RWPE2 (cell line): ENCODE data around the gene SYNGAP1.

ENCODE experiments used
- ATAC-seq: fragments of 200-7000 bp; cut with Tn5 transposase; 3 replicates; pipeline ENCODE4 v1.9.1; 2021; ENCODE audit warnings: low read depth
- DNase-seq: peaks from one replicate; pipeline ENCODE4 v3.0.0-alpha.2; 2020; ENCODE audit warnings: low spot score
- H3K27ac ChIP-seq: fragments of 450-650 bp; 2 replicates; pipeline ENCODE4 v1.5.1; 2017; ENCODE audit warnings: mild to moderate bottlenecking; ENCODE audit not compliant: poor library complexity, severe bottlenecking
- H3K27me3 ChIP-seq: fragments of 250-450 bp; sonication (Bioruptor Pico); 2 replicates; pipeline ENCODE4 v1.5.1; 2021; ENCODE audit warnings: mild to moderate bottlenecking, moderate library complexity; ENCODE audit not compliant: insufficient read depth, poor library complexity, severe bottlenecking
- H3K36me3 ChIP-seq: fragments of 250-450 bp; sonication (Bioruptor Pico); 2 replicates; pipeline ENCODE4 v1.5.1; 2020; ENCODE audit warnings: low read depth, mild to moderate bottlenecking, moderate library complexity
- H3K4me1 ChIP-seq: fragments of 250-450 bp; sonication (Bioruptor Pico); 2 replicates; pipeline ENCODE4 v1.5.1; 2021; ENCODE audit warnings: mild to moderate bottlenecking, moderate library complexity; ENCODE audit not compliant: insufficient read depth, poor library complexity, severe bottlenecking
- H3K4me3 ChIP-seq: fragments of 250-450 bp; sonication (Bioruptor Pico); 2 replicates; pipeline ENCODE4 v1.5.1; 2021; ENCODE audit warnings: mild to moderate bottlenecking, moderate library complexity; ENCODE audit not compliant: severe bottlenecking
- H3K9me3 ChIP-seq: fragments of 250-450 bp; sonication (Bioruptor Pico); 2 replicates; pipeline ENCODE4 v1.5.1; 2021; ENCODE audit warnings: mild to moderate bottlenecking, moderate library complexity; ENCODE audit not compliant: severe bottlenecking
- CTCF ChIP-seq: fragments of 450-650 bp; IDR thresholded peaks from one replicate; pipeline ENCODE4 v1.5.1; 2017; ENCODE audit warnings: mild to moderate bottlenecking, moderate library complexity; ENCODE audit not compliant: poor library complexity, severe bottlenecking

Gene SYNGAP1

GRCh38 chr6:33427585-33428223 lies 7.8 kb downstream of the SYNGAP1 start:
- Histone ChIP-seq H3K27ac (peak overlapping the region; percentile 82), H3K9me3 (no peaks in the 10 kb centered on the region), H3K4me3 (peak overlapping the region; percentile 69), H3K36me3 (no peaks in the 10 kb centered on the region), H3K4me1 (peaks cover 30% of the 10 kb centered on the region), H3K27me3 (no peaks in the 10 kb centered on the region)
- no peak for DNase-seq
- no peak for ATAC-seq
- TF ChIP-seq CTCF: no peak

GRCh38 chr6:33428224-33428965 lies 8.5 kb downstream of the SYNGAP1 start:
- peak overlapping the region; percentile 82 for H3K27ac ChIP-seq
- ATAC-seq (peak; percentile 46), DNase-seq (no peak)
- H3K4me1 ChIP-seq: peaks cover 30% of the 10 kb centered on the region
- no peaks in the 10 kb centered on the region for H3K27me3 ChIP-seq
- peak; percentile 32 for TF ChIP-seq CTCF
- no peaks in the 10 kb centered on the region for H3K9me3 ChIP-seq
- H3K4me3 ChIP-seq: peak overlapping the region; percentile 69
- no peaks in the 10 kb centered on the region for H3K36me3 ChIP-seq

GRCh38 chr6:33428966-33429749 lies 9.3 kb downstream of the SYNGAP1 start:
- Histone ChIP-seq H3K27me3 (no peaks in the 10 kb centered on the region), H3K4me3 (no peak overlapping the region), H3K27ac (peak overlapping the region; percentile 82), H3K36me3 (no peaks in the 10 kb centered on the region), H3K4me1 (peaks cover 30% of the 10 kb centered on the region), H3K9me3 (no peaks in the 10 kb centered on the region)
- peak; percentile 7 for TF ChIP-seq CTCF
- ATAC-seq (no peak), DNase-seq (no peak)

GRCh38 chr6:33429750-33430052 lies 9.8 kb downstream of the SYNGAP1 start:
- Histone ChIP-seq H3K36me3 (no peaks in the 10 kb centered on the region), H3K4me1 (peaks cover 30% of the 10 kb centered on the region), H3K9me3 (no peaks in the 10 kb centered on the region), H3K4me3 (no peak overlapping the region), H3K27ac (peak overlapping the region; percentile 82), H3K27me3 (no peaks in the 10 kb centered on the region)
- no peak for TF ChIP-seq CTCF
- no peak for DNase-seq
- ATAC-seq: no peak
